ENCODE results near the gene C17orf50.

- no peak for TF ChIP-seq SIN3A (IDR thresholded peaks at IDR 0.05; ENCODE audit: borderline replicate concordance, insufficient read depth, low read length)
- no peak for TF ChIP-seq POLR2AphosphoS5 (IDR thresholded peaks at IDR 0.05; ENCODE audit: low read depth, low read length)
- no peak for TF ChIP-seq TAF1 (IDR thresholded peaks at IDR 0.05; ENCODE audit: borderline replicate concordance, insufficient read depth, low read length)
Measured at GRCh38 chr17:35750526-35751395, 9.9 kb upstream of the C17orf50 start.
